H9 (cell line): Measurements from ENCODE around the gene IMPDH1. TPM values are rescaled to one million over a fixed set of nuclear protein-coding genes. Genes with fewer than 3 reads are reported as not detected.

ENCODE experiments used
- DNase-seq: peaks from one replicate; pipeline ENCODE4 v3.0.0-alpha.2; 2017
- H2AFZ ChIP-seq: one replicate; pipeline ENCODE4 v1.6.1; 2013; ENCODE audit warnings: mild to moderate bottlenecking, low read length, control low read depth, moderate library complexity
- H2AK5ac ChIP-seq: 2 replicates; pipeline ENCODE4 v1.6.1; 2013; ENCODE audit warnings: low read length, control low read depth, mixed read lengths; ENCODE audit not compliant: insufficient read length
- H2BK120ac ChIP-seq: one replicate; pipeline ENCODE4 v1.6.1; 2013; ENCODE audit warnings: low read depth, mild to moderate bottlenecking, low read length, control low read depth, inconsistent platforms; ENCODE audit not compliant: poor library complexity, severe bottlenecking
- H2BK12ac ChIP-seq: 2 replicates; pipeline ENCODE4 v1.6.1; 2013; ENCODE audit warnings: low read length, control low read depth, mixed read lengths, low read depth; ENCODE audit not compliant: insufficient read length
- H2BK15ac ChIP-seq: 2 replicates; pipeline ENCODE4 v1.6.1; 2013; ENCODE audit warnings: low read depth, low read length, control low read depth
- H2BK20ac ChIP-seq: one replicate; pipeline ENCODE4 v1.6.1; 2013; ENCODE audit warnings: low read depth, mild to moderate bottlenecking, low read length, control low read depth, inconsistent platforms; ENCODE audit not compliant: poor library complexity, severe bottlenecking
- H2BK5ac ChIP-seq: 2 replicates; pipeline ENCODE4 v1.6.1; 2013; ENCODE audit warnings: low read length, control low read depth, mixed read lengths; ENCODE audit not compliant: insufficient read length
- H3K14ac ChIP-seq: 2 replicates; pipeline ENCODE4 v1.6.1; 2013; ENCODE audit warnings: low read length, control low read depth; ENCODE audit not compliant: insufficient read depth
- H3K18ac ChIP-seq: 2 replicates; pipeline ENCODE4 v1.6.1; 2013; ENCODE audit warnings: low read depth, mild to moderate bottlenecking, mixed read lengths, low read length, control low read depth; ENCODE audit not compliant: insufficient read length
- H3K23ac ChIP-seq: 2 replicates; pipeline ENCODE4 v1.6.1; 2013; ENCODE audit warnings: low read length, control low read depth, mixed read lengths, low read depth; ENCODE audit not compliant: insufficient read length
- H3K23me2 ChIP-seq: 2 replicates; pipeline ENCODE4 v1.6.1; 2013; ENCODE audit warnings: low read depth, mild to moderate bottlenecking, mixed read lengths, low read length, control low read depth; ENCODE audit not compliant: insufficient read length, poor library complexity, severe bottlenecking
- H3K27ac ChIP-seq: 2 replicates; pipeline ENCODE4 v1.5.1; 2013; ENCODE audit warnings: low read length, control low read depth, mixed read lengths, low read depth; ENCODE audit not compliant: insufficient read length
- H3K27me3 ChIP-seq: 2 replicates; pipeline ENCODE4 v1.6.1; 2013; ENCODE audit warnings: low read length, control low read depth, inconsistent platforms; ENCODE audit not compliant: insufficient read depth
- H3K4ac ChIP-seq: 2 replicates; pipeline ENCODE4 v1.6.1; 2013; ENCODE audit warnings: low read depth, mild to moderate bottlenecking, control low read depth, inconsistent platforms, low read length, moderate library complexity
- H3K4me1 ChIP-seq: 2 replicates; pipeline ENCODE4 v1.6.1; 2013; ENCODE audit warnings: low read length, control low read depth, inconsistent platforms; ENCODE audit not compliant: insufficient read depth
- H3K4me2 ChIP-seq: 2 replicates; pipeline ENCODE4 v1.6.1; 2013; ENCODE audit warnings: low read length, control low read depth, mixed read lengths; ENCODE audit not compliant: insufficient read length, insufficient read depth
- H3K56ac ChIP-seq: 2 replicates; pipeline ENCODE4 v1.6.1; 2013; ENCODE audit warnings: low read depth, mild to moderate bottlenecking, mixed read lengths, low read length, control low read depth; ENCODE audit not compliant: insufficient read length
- H3K79me1 ChIP-seq: 2 replicates; pipeline ENCODE4 v1.6.1; 2013; ENCODE audit warnings: low read depth, mild to moderate bottlenecking, moderate library complexity, low read length, control low read depth, inconsistent platforms; ENCODE audit not compliant: insufficient read depth, poor library complexity, severe bottlenecking
- H3K79me2 ChIP-seq: 2 replicates; pipeline ENCODE4 v1.6.1; 2013; ENCODE audit warnings: low read length, control low read depth, inconsistent platforms; ENCODE audit not compliant: insufficient read depth
- H3K9ac ChIP-seq: 2 replicates; pipeline ENCODE4 v1.6.1; 2013; ENCODE audit warnings: low read length, control low read depth, mixed read lengths; ENCODE audit not compliant: insufficient read length; ENCODE audit errors: extremely low read depth
- H3K9me3 ChIP-seq: one replicate; pipeline ENCODE4 v1.6.1; 2013; ENCODE audit warnings: low read depth, low read length, inconsistent platforms; ENCODE audit not compliant: control insufficient read depth
- H3T11ph ChIP-seq: one replicate; pipeline ENCODE4 v1.6.1; 2013; ENCODE audit warnings: mild to moderate bottlenecking, low read length, control low read depth, inconsistent platforms
- H4K20me1 ChIP-seq: one replicate; pipeline ENCODE4 v1.6.1; 2013; ENCODE audit not compliant: control insufficient read depth, insufficient read length, insufficient read depth
- H4K5ac ChIP-seq: 2 replicates; pipeline ENCODE4 v1.6.1; 2013; ENCODE audit warnings: low read depth, mild to moderate bottlenecking, mixed read lengths, low read length, control low read depth; ENCODE audit not compliant: insufficient read length
- H4K8ac ChIP-seq: replicated peaks from 2 replicates; pipeline ENCODE4 v1.6.1; 2013; ENCODE audit warnings: low read length, control low read depth, mixed read lengths, low read depth; ENCODE audit not compliant: insufficient read length
- H4K91ac ChIP-seq: 2 replicates; pipeline ENCODE4 v1.6.1; 2013; ENCODE audit warnings: low read depth, mild to moderate bottlenecking, moderate library complexity, mixed read lengths, low read length, control low read depth; ENCODE audit not compliant: insufficient read length
- H3K27ac Mint-ChIP-seq, 3 experiments: 2 replicates in 2 of 3; 3 replicates in 1 of 3; pipeline ENCODE4 v1.8.0; 2020 to 2021; ENCODE audit warnings: mixed read lengths in 3 of 3, mild to moderate bottlenecking in 1 of 3, moderate library complexity in 1 of 3
- H3K27me3 Mint-ChIP-seq: 2 replicates; pipeline ENCODE4 v1.8.0; 2021; ENCODE audit warnings: low read depth, mild to moderate bottlenecking, moderate library complexity, mixed read lengths
- H3K36me3 Mint-ChIP-seq, 3 experiments: 2 replicates in 2 of 3; 3 replicates in 1 of 3; pipeline ENCODE4 v1.8.0; 2020 to 2021; ENCODE audit warnings: low read depth in 3 of 3, mixed read lengths in 3 of 3; ENCODE audit not compliant: insufficient read depth in 1 of 3
- H3K4me1 Mint-ChIP-seq, 2 experiments: 2 replicates each; pipeline ENCODE4 v1.8.0; 2020; ENCODE audit warnings: mixed read lengths in 2 of 2
- H3K4me3 Mint-ChIP-seq, 2 experiments: 2 replicates in 1 of 2; 3 replicates in 1 of 2; pipeline ENCODE4 v1.8.0; 2020 to 2021; ENCODE audit warnings: mild to moderate bottlenecking in 2 of 2, mixed read lengths in 2 of 2, moderate library complexity in 1 of 2
- H3K9me3 Mint-ChIP-seq, 2 experiments: 2 replicates in 1 of 2; 3 replicates in 1 of 2; pipeline ENCODE4 v1.8.0; 2020; ENCODE audit warnings: mild to moderate bottlenecking in 2 of 2, mixed read lengths in 2 of 2, moderate library complexity in 1 of 2
- CTCF ChIP-seq: fragments of 200-600 bp; sonication (generic); conservative IDR thresholded peaks from 3 replicates; pipeline ENCODE4 v1.8.0; 2021; ENCODE audit warnings: antibody characterized with exemption, mild to moderate bottlenecking
- WGBS: extraction: QIAGEN DNeasy Blood & Tissue Kit; methylation state at CpG from one replicate; pipeline ENCODE4 v1.1.7; 2013; ENCODE audit warnings: missing lambda C conversion rate, low lambda C conversion rate, mixed read lengths; ENCODE audit not compliant: insufficient read length; ENCODE audit errors: extremely low coverage; 5-methylcytosine and 5-hydroxymethylcytosine counted together
- total RNA-seq: library from RNA; stranded (reverse); gene quantifications from 2 replicates; pipeline ENCODE4 v1.2.1, GENCODE V29; 2021

Gene IMPDH1
- total RNA-seq, 1 experiment from 2014 or later: 35.2 TPM

GRCh38 chr7:128389618-128390329, 20.0 kb downstream of the IMPDH1 start:
- H3K4me2 ChIP-seq: no peak overlapping the region
- no peak overlapping the region for H2BK12ac ChIP-seq
- H3T11ph ChIP-seq: no peak overlapping the region
- Mint-ChIP-seq H3K36me3 (peaks cover 0 to 2% (median 0%) of the 10 kb centered on the region in 3 experiments; a peak in 3 of 7 replicates), H3K4me1 (peaks cover 29 to 31% of the 10 kb centered on the region in 2 experiments), H3K27ac (no peak overlapping the region), H3K4me3 (no peak overlapping the region), H3K27me3 (peaks cover 21% of the 10 kb centered on the region), H3K9me3 (no peaks in the 10 kb centered on the region)
- H3K23ac ChIP-seq: no peak overlapping the region
- H2BK15ac ChIP-seq: no peak overlapping the region
- H3K79me1 ChIP-seq: no peaks in the 10 kb centered on the region
- H2BK120ac ChIP-seq: no peak overlapping the region
- H3K56ac ChIP-seq: no peak overlapping the region
- H3K9ac ChIP-seq: no peak overlapping the region
- H3K27ac ChIP-seq: no peak overlapping the region
- no peaks in the 10 kb centered on the region for H3K4me1 ChIP-seq
- no peaks in the 10 kb centered on the region for H3K79me2 ChIP-seq
- no peak overlapping the region for H2AK5ac ChIP-seq
- no peak overlapping the region for H3K14ac ChIP-seq
- no peaks in the 10 kb centered on the region; the same call in 1 of the 2 replicates for H3K27me3 ChIP-seq
- no peak overlapping the region for H4K91ac ChIP-seq
- H3K23me2 ChIP-seq: no peaks in the 10 kb centered on the region
- no peak overlapping the region for H3K18ac ChIP-seq
- peak; percentile 55 for DNase-seq
- H3K4ac ChIP-seq: no peak overlapping the region
- no peak overlapping the region for H2AFZ ChIP-seq
- no peaks in the 10 kb centered on the region for H3K9me3 ChIP-seq
- WGBS: no CpG with 5 or more reads among the region's 9 CpGs
- H2BK20ac ChIP-seq: no peak overlapping the region
- H4K8ac ChIP-seq: no peak overlapping the region
- peak; percentile 9; the same call in 1 of the 3 replicates for TF ChIP-seq CTCF
- no peak overlapping the region for H4K5ac ChIP-seq
- H4K20me1 ChIP-seq: peaks cover 2% of the 10 kb centered on the region
- no peak overlapping the region for H2BK5ac ChIP-seq
